Measurements from ENCODE around the gene CACNA1S. TPM values are rescaled to one million over a fixed set of nuclear protein-coding genes. Genes with fewer than 3 reads are reported as not detected.

CACNA1S gene
- total and polyA plus RNA-seq, 8 donors = under 0.01 TPM; not detected in 7

GRCh38 chr1:201111672-201112071 lies 554 bp downstream of the CACNA1S start:
- no peak overlapping the region for H3K4me3 ChIP-seq
- H3K27ac ChIP-seq = no peak overlapping the region
- no peaks in the 10 kb centered on the region for H3K27me3 ChIP-seq
- no peaks in the 10 kb centered on the region for H3K9me3 ChIP-seq
- FAIRE-seq = no peak
- no peak for TF ChIP-seq CTCF (IDR thresholded peaks at IDR 0.05)
- H3K4me1 ChIP-seq = peaks cover 0 to 6% (median 2%) of the 10 kb centered on the region in 3 donors
- no peak for DNase-seq
- no peaks in the 10 kb centered on the region for H3K36me3 ChIP-seq
- ATAC-seq = no peak
- WGBS, 2 donors = 89 to 91% methylated on average over 2 to 3 of the region's 3 CpGs
- intact Hi-C loops (cut with DNase I) = loop anchor here in 2 of 3 donors (5.0 to 10.0 kb wide), 2 partner anchors 137 to 139 kb away; no protein-coding TSS in a partner anchor

GRCh38 chr1:201111156-201111555 lies 1.1 kb downstream of the CACNA1S start:
- no peaks in the 10 kb centered on the region for H3K36me3 ChIP-seq
- H3K9me3 ChIP-seq = no peaks in the 10 kb centered on the region
- intact Hi-C loops (cut with DNase I) = loop anchor here in 2 of 3 donors (5.0 to 10.0 kb wide), 2 partner anchors 136 to 139 kb away; no protein-coding TSS in a partner anchor
- no peak overlapping the region for H3K4me3 ChIP-seq
- ATAC-seq (no peak), DNase-seq (peak in 1 of 6 donors; percentile 16), FAIRE-seq (no peak)
- H3K27me3 ChIP-seq = no peaks in the 10 kb centered on the region
- 83 to 94% methylated on average over 7 of the region's 7 CpGs for WGBS, 2 donors
- no peak overlapping the region for H3K27ac ChIP-seq
- no peak for TF ChIP-seq CTCF (IDR thresholded peaks at IDR 0.05)
- peaks cover 0 to 6% (median 2%) of the 10 kb centered on the region in 3 donors for H3K4me1 ChIP-seq

- DNase-seq = no peak
- intact Hi-C loops (cut with DNase I) = loop anchor here in 2 of 3 donors (5.0 to 10.0 kb wide), 2 partner anchors 136 to 138 kb away; no protein-coding TSS in a partner anchor
Measured at GRCh38 chr1:201110616-201111015, 1.6 kb downstream of the CACNA1S start.

GRCh38 chr1:201110138-201110537 lies 2.1 kb downstream of the CACNA1S start:
- DNase-seq = peak in 1 of 6 donors; percentile 31
- peaks cover 0 to under 1% (median 0%) of the 10 kb centered on the region in 3 donors for H3K4me1 ChIP-seq
- no peak for ATAC-seq
- FAIRE-seq = no peak
- 79 to 83% methylated on average over 10 of the region's 10 CpGs for WGBS, 2 donors
- intact Hi-C loops (cut with DNase I) = loop anchor here in 2 of 3 donors (5.0 to 10.0 kb wide), 2 partner anchors 135 to 138 kb away; no protein-coding TSS in a partner anchor
- no peaks in the 10 kb centered on the region for H3K36me3 ChIP-seq
- H3K27me3 ChIP-seq = no peaks in the 10 kb centered on the region
- H3K27ac ChIP-seq = no peak overlapping the region
- H3K9me3 ChIP-seq = no peaks in the 10 kb centered on the region
- TF ChIP-seq CTCF (IDR thresholded peaks at IDR 0.05) = no peak
- H3K4me3 ChIP-seq = no peak overlapping the region

More at GRCh38 chr1:201110616-201111015, 1.6 kb downstream of the CACNA1S start:
- TF ChIP-seq CTCF (IDR thresholded peaks at IDR 0.05) = no peak
- FAIRE-seq (no peak), ATAC-seq (no peak)
- H3K9me3 ChIP-seq = no peaks in the 10 kb centered on the region
- no peak overlapping the region for H3K27ac ChIP-seq
- H3K27me3 ChIP-seq = no peaks in the 10 kb centered on the region
- peaks cover 0 to 4% (median 2%) of the 10 kb centered on the region in 3 donors for H3K4me1 ChIP-seq
- H3K36me3 ChIP-seq = no peaks in the 10 kb centered on the region
- H3K4me3 ChIP-seq = no peak overlapping the region
- 86 to 97% methylated on average over 5 of the region's 5 CpGs for WGBS, 2 donors

GRCh38 chr1:201109651-201110050 lies 2.6 kb downstream of the CACNA1S start:
- Histone ChIP-seq H3K4me3 (no peak overlapping the region), H3K27me3 (no peaks in the 10 kb centered on the region), H3K27ac (no peak overlapping the region), H3K4me1 (no peaks in the 10 kb centered on the region), H3K9me3 (no peaks in the 10 kb centered on the region), H3K36me3 (no peaks in the 10 kb centered on the region)
- ATAC-seq = no peak
- 90 to 100% methylated on average over 1 of the region's 1 CpG for WGBS, 2 donors
- TF ChIP-seq CTCF (IDR thresholded peaks at IDR 0.05) = no peak
- no peak for DNase-seq
- intact Hi-C loops (cut with DNase I) = loop anchor here in 2 of 3 donors (5.0 to 10.0 kb wide), 2 partner anchors 135 to 137 kb away; no protein-coding TSS in a partner anchor
- no peak for FAIRE-seq

Measured in pancreas (tissue), 10 donors.